SK-N-SH (cell line): ENCODE results near the gene LRRC8D. TPM values are rescaled to one million over a fixed set of nuclear protein-coding genes. Genes with fewer than 3 reads are reported as not detected.

Source experiments
- CTCF ChIA-PET: fragments of 300-600, 350-600 bp; formaldehyde crosslinking; extraction: SDS; loops from one replicate; lab custom pipeline; 2021; lab: Yijun Ruan, JAX
- POLR2A ChIA-PET: fragments of 350-600 bp; sonication (Branson Sonifier 250); formaldehyde crosslinking; extraction: SDS; loops from one replicate; lab custom pipeline; 2020; ENCODE audit warnings: antibody characterized with exemption, inconsistent platforms; lab: Yijun Ruan, JAX
- DNase-seq: peaks from one replicate; pipeline ENCODE4 v3.0.0; 2012
- H2AFZ ChIP-seq: fragments of 200-600 bp; sonication (generic); 2 replicates; pipeline ENCODE4 v1.8.1; 2016; ENCODE audit warnings: antibody characterized with exemption, mild to moderate bottlenecking, low read depth
- H3F3A ChIP-seq: fragments of 200-600 bp; sonication (generic); replicated peaks from 2 replicates; pipeline ENCODE3; 2016; ENCODE audit warnings: antibody characterized with exemption, mild to moderate bottlenecking; ENCODE audit not compliant: insufficient read depth
- H3K27ac ChIP-seq, 2 experiments: fragments of 200-500 bp in 1 of 2; fragments of 200-600 bp in 1 of 2; sonication (Bioruptor generic) in 1 of 2; sonication (generic), shearing (Covaris generic) in 1 of 2; 2 replicates each; pipeline versions ENCODE4 v1.5.1 to v1.6.1; 2014 to 2016; ENCODE audit warnings: low read depth in 2 of 2, inconsistent platforms in 1 of 2, low read length in 1 of 2, mild to moderate bottlenecking in 1 of 2, mixed read lengths in 1 of 2
- H3K27me3 ChIP-seq: fragments of 200-600 bp; sonication (generic), shearing (Covaris generic); 2 replicates; pipeline ENCODE4 v1.6.1; 2016; ENCODE audit warnings: mixed run types; ENCODE audit not compliant: insufficient read depth
- H3K36me3 ChIP-seq, 2 experiments: fragments of 200-500 bp in 1 of 2; fragments of 200-600 bp in 1 of 2; sonication (Bioruptor generic) in 1 of 2; sonication (generic) in 1 of 2; replicated peaks in 1 of 2; 2 replicates each; pipeline versions ENCODE3 to v1.5.1; 2014 to 2016; ENCODE audit warnings: low read length in 1 of 2, mild to moderate bottlenecking in 1 of 2; ENCODE audit not compliant: insufficient read depth in 2 of 2, control insufficient read depth in 1 of 2
- H3K4me1 ChIP-seq, 2 experiments: fragments of 200-500 bp in 1 of 2; fragments of 200-600 bp in 1 of 2; sonication (Bioruptor generic) in 1 of 2; sonication (generic), shearing (Covaris generic) in 1 of 2; 2 replicates each; pipeline versions ENCODE4 v1.5.1 to v1.6.1; 2014 to 2016; ENCODE audit warnings: low read depth in 1 of 2, low read length in 1 of 2, mixed run types in 1 of 2; ENCODE audit not compliant: insufficient read depth in 2 of 2, control insufficient read depth in 1 of 2
- H3K4me2 ChIP-seq: fragments of 200-600 bp; sonication (generic), shearing (Covaris generic); 2 replicates; pipeline ENCODE4 v1.6.1; 2017; ENCODE audit warnings: mixed run types
- H3K4me3 ChIP-seq, 2 experiments: fragments of 200-500 bp in 1 of 2; fragments of 200-600 bp in 1 of 2; sonication (Bioruptor generic) in 1 of 2; sonication (generic), shearing (Covaris generic) in 1 of 2; 2 replicates each; pipeline versions ENCODE4 v1.5.1 to v1.8.1; 2014 to 2016; ENCODE audit warnings: low read depth in 2 of 2, inconsistent platforms in 1 of 2, low read length in 1 of 2, mild to moderate bottlenecking in 1 of 2, mixed read lengths in 1 of 2, moderate library complexity in 1 of 2
- H3K79me2 ChIP-seq: fragments of 200-600 bp; sonication (generic); 2 replicates; pipeline ENCODE4 v1.8.1; 2017; ENCODE audit warnings: mild to moderate bottlenecking; ENCODE audit not compliant: insufficient read depth
- H3K9ac ChIP-seq: fragments of 200-600 bp; sonication (generic); 2 replicates; pipeline ENCODE4 v1.6.1; 2017; ENCODE audit warnings: mixed run types
- H3K9me2 ChIP-seq: fragments of 200-600 bp; sonication (generic); 2 replicates; pipeline ENCODE4 v1.6.1; 2017; ENCODE audit warnings: mixed run types
- H3K9me3 ChIP-seq: fragments of 200-600 bp; sonication (generic); 2 replicates; pipeline ENCODE4 v1.6.1; 2017; ENCODE audit warnings: mixed run types, mild to moderate bottlenecking, moderate library complexity
- H4K20me1 ChIP-seq: fragments of 200-600 bp; sonication (generic); 2 replicates; pipeline ENCODE4 v1.6.1; 2017; ENCODE audit warnings: mild to moderate bottlenecking, mixed run types; ENCODE audit not compliant: insufficient read depth
- FOXJ3 ChIP-seq: sonication (generic); formaldehyde crosslinking; IDR thresholded peaks from 2 replicates; pipeline ENCODE4 v1.5.1; 2020; ENCODE audit warnings: mild to moderate bottlenecking, missing genetic modification reagents
- NRF1 ChIP-seq: IDR thresholded peaks from 2 replicates; pipeline ENCODE4 v1.6.1; 2012; ENCODE audit warnings: low read depth, mild to moderate bottlenecking, low read length
- RFX5 ChIP-seq: IDR thresholded peaks from 2 replicates; pipeline ENCODE4 v1.6.1; 2012; ENCODE audit warnings: mild to moderate bottlenecking, improper control_type of control experiment, low read length
- RXRA ChIP-seq: IDR thresholded peaks from 2 replicates; pipeline ENCODE4 v1.4.0; 2012; ENCODE audit warnings: low read depth, mild to moderate bottlenecking, borderline replicate concordance
- TAF1 ChIP-seq: IDR thresholded peaks from 2 replicates; pipeline ENCODE4 v1.6.1; 2012; ENCODE audit warnings: low read depth, mild to moderate bottlenecking, low read length, moderate library complexity, borderline replicate concordance
- TEAD4 ChIP-seq: IDR thresholded peaks from 2 replicates; pipeline ENCODE4 v1.4.0; 2012; ENCODE audit warnings: mild to moderate bottlenecking, borderline replicate concordance; ENCODE audit not compliant: insufficient read depth
- YY1 ChIP-seq: IDR thresholded peaks from 2 replicates; pipeline ENCODE4 v1.4.0; 2012; ENCODE audit warnings: low read depth, mild to moderate bottlenecking
- WGBS: methylation state at CpG from one replicate; pipeline ENCODE4 v1.1.6; 2017; ENCODE audit warnings: low lambda C conversion rate; 5-methylcytosine and 5-hydroxymethylcytosine counted together
- polyA plus RNA-seq, 3 experiments: library from polyadenylated mRNA; depleted of rRNA; stranded (reverse); fragments of >200 nt; gene quantifications; 2 replicates each; pipeline ENCODE4 v1.2.3, GENCODE V29; 2012
- TF ChIP-seq, protein P1 (sequence below): IDR thresholded peaks from 2 replicates; pipeline ENCODE4 v1.6.1; 2012; ENCODE audit warnings: mild to moderate bottlenecking, low read depth, low read length, moderate library complexity
- TF ChIP-seq, protein P2 (sequence below): IDR thresholded peaks from 2 replicates; pipeline ENCODE4 v1.4.0; 2012; ENCODE audit warnings: low read depth

Gene LRRC8D
- polyA plus RNA-seq, 1 of the 3 experiments (the other 2 are of a cell fraction), result 15.0 TPM

DNA sequence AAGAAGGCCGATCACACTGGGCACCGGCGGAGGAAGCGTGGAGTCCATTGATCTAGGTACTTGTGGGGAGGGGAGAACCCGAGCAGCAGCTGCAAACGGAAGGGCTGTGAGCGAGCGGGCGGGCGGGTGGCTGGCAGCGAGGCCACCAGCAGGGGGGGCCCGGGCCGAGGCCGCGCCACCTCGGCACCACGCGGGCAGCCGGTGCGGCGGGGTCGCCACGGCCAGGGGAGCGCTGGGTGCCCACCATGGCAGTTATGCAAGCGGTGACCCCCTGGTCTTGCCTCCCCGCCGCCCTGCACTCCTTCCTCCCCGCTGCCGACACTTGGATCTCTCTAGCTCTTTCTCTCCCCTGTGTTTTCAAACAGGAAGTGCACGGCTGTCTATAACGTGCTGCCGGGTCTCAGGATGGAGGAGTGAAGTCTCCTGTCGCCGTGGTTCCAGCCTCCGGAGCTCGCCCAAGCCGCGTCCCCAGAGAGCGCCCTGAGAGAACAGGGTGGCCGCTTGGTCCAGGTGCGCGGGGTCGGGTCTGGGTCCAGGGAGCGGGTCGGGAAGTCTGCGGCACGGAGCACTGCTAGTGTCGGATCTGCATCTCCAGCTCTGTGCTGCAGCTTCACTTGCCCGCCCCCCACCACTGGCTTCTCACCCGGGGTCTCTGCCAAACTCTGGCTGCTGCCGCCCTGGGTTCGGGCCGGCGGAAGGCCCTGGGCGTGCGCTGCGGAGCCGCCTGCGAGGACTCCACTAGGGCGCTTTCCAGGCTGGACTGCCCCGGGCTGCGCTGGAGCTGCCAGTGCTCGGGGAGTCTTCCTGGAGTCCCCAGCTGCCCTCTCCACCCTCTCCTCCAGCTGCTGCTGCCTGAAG is 22.7 kb downstream of the LRRC8D start (continued):
- TF ChIP-seq TEAD4, result no peak
- TF ChIP-seq, protein P1, sequence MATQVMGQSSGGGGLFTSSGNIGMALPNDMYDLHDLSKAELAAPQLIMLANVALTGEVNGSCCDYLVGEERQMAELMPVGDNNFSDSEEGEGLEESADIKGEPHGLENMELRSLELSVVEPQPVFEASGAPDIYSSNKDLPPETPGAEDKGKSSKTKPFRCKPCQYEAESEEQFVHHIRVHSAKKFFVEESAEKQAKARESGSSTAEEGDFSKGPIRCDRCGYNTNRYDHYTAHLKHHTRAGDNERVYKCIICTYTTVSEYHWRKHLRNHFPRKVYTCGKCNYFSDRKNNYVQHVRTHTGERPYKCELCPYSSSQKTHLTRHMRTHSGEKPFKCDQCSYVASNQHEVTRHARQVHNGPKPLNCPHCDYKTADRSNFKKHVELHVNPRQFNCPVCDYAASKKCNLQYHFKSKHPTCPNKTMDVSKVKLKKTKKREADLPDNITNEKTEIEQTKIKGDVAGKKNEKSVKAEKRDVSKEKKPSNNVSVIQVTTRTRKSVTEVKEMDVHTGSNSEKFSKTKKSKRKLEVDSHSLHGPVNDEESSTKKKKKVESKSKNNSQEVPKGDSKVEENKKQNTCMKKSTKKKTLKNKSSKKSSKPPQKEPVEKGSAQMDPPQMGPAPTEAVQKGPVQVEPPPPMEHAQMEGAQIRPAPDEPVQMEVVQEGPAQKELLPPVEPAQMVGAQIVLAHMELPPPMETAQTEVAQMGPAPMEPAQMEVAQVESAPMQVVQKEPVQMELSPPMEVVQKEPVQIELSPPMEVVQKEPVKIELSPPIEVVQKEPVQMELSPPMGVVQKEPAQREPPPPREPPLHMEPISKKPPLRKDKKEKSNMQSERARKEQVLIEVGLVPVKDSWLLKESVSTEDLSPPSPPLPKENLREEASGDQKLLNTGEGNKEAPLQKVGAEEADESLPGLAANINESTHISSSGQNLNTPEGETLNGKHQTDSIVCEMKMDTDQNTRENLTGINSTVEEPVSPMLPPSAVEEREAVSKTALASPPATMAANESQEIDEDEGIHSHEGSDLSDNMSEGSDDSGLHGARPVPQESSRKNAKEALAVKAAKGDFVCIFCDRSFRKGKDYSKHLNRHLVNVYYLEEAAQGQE, result no peak
- no peak for TF ChIP-seq RXRA
- TF ChIP-seq FOXJ3 (CRISPR knock-in tag), result no peak
- no peak for TF ChIP-seq YY1
- TF ChIP-seq RFX5, result no peak
- TF ChIP-seq TAF1, result no peak
- TF ChIP-seq NRF1, result no peak

DNA sequence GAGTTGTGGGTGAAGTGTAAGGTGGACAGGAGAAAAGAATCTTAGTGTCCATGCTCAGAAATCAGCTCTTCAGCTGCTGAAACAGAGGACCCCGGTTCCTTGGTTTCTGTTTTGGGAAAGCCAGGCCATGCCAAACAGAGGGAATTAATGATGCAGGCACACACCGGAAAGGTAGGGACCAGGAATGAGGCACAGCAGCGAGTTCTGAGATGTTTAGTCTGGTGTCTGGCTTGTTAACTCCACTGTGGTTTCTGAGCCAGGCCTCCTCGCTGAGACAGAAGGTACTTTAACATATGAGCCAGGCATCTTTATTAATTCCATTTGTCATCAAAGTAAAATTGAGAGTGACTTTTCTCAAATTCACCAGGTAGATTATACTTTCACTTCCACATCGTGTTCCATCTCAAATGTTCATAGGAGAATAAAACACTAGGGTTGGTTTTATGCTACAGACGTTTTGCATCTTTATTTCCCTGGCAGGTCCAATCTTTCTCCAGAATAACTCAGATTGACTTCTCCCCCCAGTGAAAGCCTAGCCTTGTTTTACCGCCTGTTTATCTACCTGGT is 23.5 kb downstream of the LRRC8D start:
- H3K9me3 ChIP-seq, result no peaks in the 10 kb centered on the region
- H3K4me2 ChIP-seq, result peak overlapping the region; percentile 94
- H3K4me1 ChIP-seq, result peaks cover 7 to 20% of the 10 kb centered on the region in 2 experiments; a peak in 3 of 4 replicates
- no peak overlapping the region for H3K27ac ChIP-seq
- ChIA-PET POLR2A (no interaction called here), CTCF (interaction anchor here (0.8 to 2.5 kb wide), 12 partner anchors 8 to 144 kb away, joined by 3 to 19 read pairs (median 8); no protein-coding TSS in a partner anchor)
- no peaks in the 10 kb centered on the region for H3K27me3 ChIP-seq
- no peak for DNase-seq
- H3F3A ChIP-seq, result peaks cover 4% of the 10 kb centered on the region
- no peaks in the 10 kb centered on the region; the same call in 1 of the 2 replicates for H3K79me2 ChIP-seq
- no peaks in the 10 kb centered on the region for H4K20me1 ChIP-seq
- H3K9me2 ChIP-seq, result no peaks in the 10 kb centered on the region
- 75% methylated on average over 7 of the region's 7 CpGs for WGBS
- TF ChIP-seq, protein P1, result no peak
- TF ChIP-seq, protein P2, sequence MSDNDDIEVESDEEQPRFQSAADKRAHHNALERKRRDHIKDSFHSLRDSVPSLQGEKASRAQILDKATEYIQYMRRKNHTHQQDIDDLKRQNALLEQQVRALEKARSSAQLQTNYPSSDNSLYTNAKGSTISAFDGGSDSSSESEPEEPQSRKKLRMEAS, result no peak
- TF ChIP-seq, all 33 proteins: peak for 0
- Histone ChIP-seq H3K4me3 (peak overlapping the region; percentile 72 to 77), H3K9ac (peak overlapping the region; percentile 80), H3K36me3 (peaks cover 5 to 18% of the 10 kb centered on the region in 2 experiments), H2AFZ (peak overlapping the region; percentile 98)
